Mucosa of descending colon (tissue), 3 donors: ENCODE measurements around the gene ASXL2. TPM values are rescaled to one million over a fixed set of nuclear protein-coding genes. Genes with fewer than 3 reads are reported as not detected.

Experiments used
- ATAC-seq: fragments of 200-7000 bp; cut with Tn5 transposase; one replicate; pipeline ENCODE4 v1.9.1; 2020; ENCODE audit warnings: mild to moderate bottlenecking, moderate library complexity
- DNase-seq, 3 donors: peaks; one replicate each; pipeline ENCODE4 v3.0.0-alpha.2; 2020
- H3K36me3 ChIP-seq: fragments of 200-600 bp; one replicate; pipeline ENCODE4 v1.8.0; 2021; ENCODE audit warnings: low read depth, mild to moderate bottlenecking
- H3K4me1 ChIP-seq: fragments of 200-600 bp; one replicate; pipeline ENCODE4 v1.8.0; 2021; ENCODE audit warnings: low read depth, mild to moderate bottlenecking
- H3K4me3 ChIP-seq: fragments of 200-600 bp; one replicate; pipeline ENCODE4 v1.8.0; 2021; ENCODE audit warnings: mild to moderate bottlenecking
- H3K9me3 ChIP-seq: fragments of 200-600 bp; one replicate; pipeline ENCODE4 v1.8.0; 2021; ENCODE audit warnings: mild to moderate bottlenecking
- intact Hi-C, 2 donors: fragments of 100-400 bp; cut with DNase I in 1 of 2; cut with micrococcal nuclease in 1 of 2; formaldehyde crosslinking; loops; one replicate each; pipeline versions ENCODE4 v1.11.0 to v1.11.1; 2022; cut with DNase I, micrococcal nuclease
- total RNA-seq, 3 donors: library from RNA; stranded (reverse); fragmentation: NEBNext Ultra II Directional in 2 of 3; extraction: Animal tissue kit (Norgen Biotek cat#: 25700) in 2 of 3; gene quantifications; one replicate each; pipeline versions ENCODE4 v1.2.1 to v1.2.4, GENCODE V29; 2021 to 2023
- TF ChIP-seq, protein P1 (sequence below): fragments of 200-600 bp; IDR thresholded peaks from one replicate; pipeline ENCODE4 v1.8.0; 2022; ENCODE audit warnings: antibody characterized with exemption, mild to moderate bottlenecking
- donor health status: DM: no; HTN: no; CAD: no; lungs with moderate emphysema.
- donor health status: DM: no; HTN: no; CAD: no.
- donor health status: DM: no; HTN: yes; CAD: no.

The ASXL2 gene
- total RNA-seq, 3 donors from 2014 or later = 29.9 to 39.2 (median 33.4) TPM

DNA sequence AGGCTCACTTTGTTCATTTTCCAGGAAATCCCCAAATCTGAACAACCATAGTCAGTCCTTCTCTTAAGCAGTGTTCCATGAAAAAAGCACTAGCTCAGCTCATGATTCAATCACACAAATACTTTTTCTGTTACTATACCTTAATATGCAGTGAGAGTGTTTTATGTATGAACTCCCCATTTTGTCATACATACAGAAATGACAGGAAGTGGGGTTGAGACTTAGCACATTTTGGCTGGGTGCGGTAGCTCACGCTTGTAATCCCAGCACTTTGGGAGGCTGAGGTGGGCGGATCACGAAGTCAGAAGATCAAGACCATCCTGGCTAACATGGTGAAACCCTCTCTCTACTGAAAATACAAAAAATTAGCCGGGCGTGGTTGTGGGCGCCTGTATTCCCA is 149.7 kb downstream of the ASXL2 start:
- H3K4me1 ChIP-seq = no peaks in the 10 kb centered on the region
- intact Hi-C loops = no loop called here
- H3K4me3 ChIP-seq = no peak overlapping the region
- TF ChIP-seq, protein P1, sequence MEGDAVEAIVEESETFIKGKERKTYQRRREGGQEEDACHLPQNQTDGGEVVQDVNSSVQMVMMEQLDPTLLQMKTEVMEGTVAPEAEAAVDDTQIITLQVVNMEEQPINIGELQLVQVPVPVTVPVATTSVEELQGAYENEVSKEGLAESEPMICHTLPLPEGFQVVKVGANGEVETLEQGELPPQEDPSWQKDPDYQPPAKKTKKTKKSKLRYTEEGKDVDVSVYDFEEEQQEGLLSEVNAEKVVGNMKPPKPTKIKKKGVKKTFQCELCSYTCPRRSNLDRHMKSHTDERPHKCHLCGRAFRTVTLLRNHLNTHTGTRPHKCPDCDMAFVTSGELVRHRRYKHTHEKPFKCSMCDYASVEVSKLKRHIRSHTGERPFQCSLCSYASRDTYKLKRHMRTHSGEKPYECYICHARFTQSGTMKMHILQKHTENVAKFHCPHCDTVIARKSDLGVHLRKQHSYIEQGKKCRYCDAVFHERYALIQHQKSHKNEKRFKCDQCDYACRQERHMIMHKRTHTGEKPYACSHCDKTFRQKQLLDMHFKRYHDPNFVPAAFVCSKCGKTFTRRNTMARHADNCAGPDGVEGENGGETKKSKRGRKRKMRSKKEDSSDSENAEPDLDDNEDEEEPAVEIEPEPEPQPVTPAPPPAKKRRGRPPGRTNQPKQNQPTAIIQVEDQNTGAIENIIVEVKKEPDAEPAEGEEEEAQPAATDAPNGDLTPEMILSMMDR = no peak
- H3K9me3 ChIP-seq = no peaks in the 10 kb centered on the region
- no peak for ATAC-seq
- no peak for DNase-seq
- H3K36me3 ChIP-seq = no peaks in the 10 kb centered on the region

- no peak overlapping the region for H3K4me3 ChIP-seq
- H3K9me3 ChIP-seq = no peaks in the 10 kb centered on the region
- intact Hi-C loops = no loop called here
- ATAC-seq (no peak), DNase-seq (no peak)
- TF ChIP-seq, protein P1 = no peak
- H3K36me3 ChIP-seq = no peaks in the 10 kb centered on the region
- H3K4me1 ChIP-seq = no peaks in the 10 kb centered on the region
Observed at GRCh38 chr2:25726522-25726921, 151.8 kb downstream of the ASXL2 start.

DNA sequence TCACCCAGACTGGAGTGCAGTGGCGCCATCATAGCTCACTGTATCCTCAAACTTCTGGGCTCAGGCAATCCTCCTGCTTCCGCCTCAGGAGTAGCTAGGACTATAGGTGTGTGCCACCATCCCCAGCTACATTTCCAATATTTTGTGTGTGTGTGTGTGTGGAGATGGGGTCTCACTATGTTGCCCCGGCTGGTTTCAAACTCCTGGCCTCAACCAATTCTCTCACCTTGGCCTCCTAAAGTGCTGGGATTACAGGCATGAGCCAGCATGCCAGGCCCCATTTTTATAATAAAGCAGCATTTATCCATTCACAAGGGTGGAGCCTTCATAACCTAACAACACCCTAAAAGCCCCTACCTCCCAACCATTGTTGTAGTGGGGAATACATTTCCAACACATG is 152.4 kb downstream of the ASXL2 start:
- ATAC-seq (no peak), DNase-seq (no peak)
- Histone ChIP-seq H3K4me3 (no peak overlapping the region), H3K36me3 (no peaks in the 10 kb centered on the region), H3K9me3 (no peaks in the 10 kb centered on the region), H3K4me1 (no peaks in the 10 kb centered on the region)
- intact Hi-C loops = no loop called here
- TF ChIP-seq, protein P1 = no peak

DNA sequence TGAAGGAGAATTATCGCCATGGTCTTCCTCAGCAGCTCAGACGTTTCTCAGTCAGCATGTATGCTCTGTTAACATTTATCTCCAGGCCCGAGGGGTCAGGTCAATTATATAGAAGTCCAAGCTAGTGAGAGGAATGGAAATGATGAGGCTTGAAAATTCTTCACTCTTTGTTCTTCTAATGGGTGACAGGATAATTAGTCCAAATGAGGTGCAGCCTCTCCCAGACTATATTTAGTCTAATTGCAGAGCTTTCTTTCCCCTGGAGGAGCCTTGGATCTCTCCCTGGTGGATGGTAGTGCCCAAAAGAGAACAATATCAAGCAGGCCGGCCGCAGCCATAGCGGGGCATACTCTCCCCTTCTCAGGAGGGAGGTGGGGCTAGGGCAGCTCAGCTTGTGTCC is 153.5 kb downstream of the ASXL2 start:
- Histone ChIP-seq H3K4me1 (no peaks in the 10 kb centered on the region), H3K9me3 (no peaks in the 10 kb centered on the region), H3K36me3 (no peaks in the 10 kb centered on the region), H3K4me3 (no peak overlapping the region)
- intact Hi-C loops = no loop called here
- ATAC-seq = no peak
- TF ChIP-seq, protein P1 = no peak
- no peak for DNase-seq

GRCh38 chr2:25722224-25722623 is 156.1 kb downstream of the ASXL2 start:
- ATAC-seq (no peak), DNase-seq (no peak)
- Histone ChIP-seq H3K9me3 (no peaks in the 10 kb centered on the region), H3K4me1 (no peaks in the 10 kb centered on the region), H3K4me3 (no peak overlapping the region), H3K36me3 (no peaks in the 10 kb centered on the region)
- TF ChIP-seq, protein P1 = no peak
- intact Hi-C loops = no loop called here

DNA sequence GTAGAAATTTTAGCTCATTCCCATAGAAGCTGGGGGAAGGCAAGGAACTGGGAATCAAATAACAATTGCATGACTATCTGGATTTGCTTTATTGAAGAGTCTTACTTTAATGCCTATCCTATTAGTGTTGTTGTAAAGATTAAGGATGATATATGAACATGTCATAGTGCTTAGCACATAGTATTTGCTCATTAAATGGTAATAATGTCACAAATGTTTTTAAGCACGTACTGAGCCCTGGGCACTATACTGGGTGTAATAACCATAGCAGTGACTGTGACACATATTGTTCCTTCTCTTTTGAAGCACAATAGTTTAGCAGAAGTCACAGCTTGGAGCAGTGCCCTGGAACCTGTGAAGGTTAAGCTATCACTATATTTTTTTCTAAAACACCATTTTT is 157.7 kb downstream of the ASXL2 start:
- DNase-seq = no peak
- H3K36me3 ChIP-seq = no peaks in the 10 kb centered on the region
- TF ChIP-seq, protein P1 = no peak
- H3K4me3 ChIP-seq = no peak overlapping the region
- no peaks in the 10 kb centered on the region for H3K9me3 ChIP-seq
- no peaks in the 10 kb centered on the region for H3K4me1 ChIP-seq
- no peak for ATAC-seq
- intact Hi-C loops = no loop called here
